ENCODE measurements around the gene SNX9.

Gene SNX9

DNA sequence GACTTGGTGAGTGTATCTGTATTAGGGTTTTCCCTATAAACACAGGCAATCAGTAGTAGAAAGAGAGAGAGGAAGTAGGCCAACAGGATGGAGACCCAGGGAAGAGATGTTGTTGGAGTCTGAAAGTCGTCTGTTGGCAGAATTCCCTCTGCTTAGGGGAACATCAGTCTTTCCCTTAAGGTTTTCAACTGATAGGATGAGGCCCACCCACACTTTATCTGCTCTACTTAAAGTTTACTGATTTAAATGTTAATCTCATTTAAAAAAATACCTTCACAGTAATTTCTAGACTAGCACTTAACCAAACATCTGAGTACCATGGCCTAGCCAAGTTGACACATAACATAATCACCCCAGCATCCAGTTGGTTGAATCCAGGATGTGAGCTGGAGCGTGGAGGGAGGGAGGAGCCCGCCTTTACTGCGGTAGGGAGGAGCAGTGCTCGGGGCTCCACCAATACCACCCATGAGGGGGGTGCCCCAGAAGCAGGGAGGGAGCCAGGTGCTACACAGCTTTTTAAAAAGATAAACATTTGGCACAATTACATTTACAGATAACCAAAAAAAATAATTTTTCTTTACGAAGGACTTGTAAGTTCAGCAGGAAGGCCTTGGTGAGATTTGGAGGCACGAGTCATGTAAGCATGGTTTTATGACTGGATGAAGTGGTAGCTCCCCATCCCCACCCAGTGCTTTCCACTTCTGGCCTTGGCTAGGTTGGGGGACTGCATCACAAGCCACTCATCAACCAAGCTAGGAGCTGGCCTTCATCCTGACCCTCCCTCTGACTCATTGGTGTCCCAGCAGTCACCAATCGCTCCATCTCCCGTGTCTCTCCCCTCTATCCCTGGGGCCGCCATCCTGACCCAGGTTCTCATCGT is 18.4 kb upstream of the SNX9 start:
- DNase-seq (ENCODE audit: insufficient read length, low spot score) (no peak), FAIRE-seq (no peak)
- TF ChIP-seq, protein P1, sequence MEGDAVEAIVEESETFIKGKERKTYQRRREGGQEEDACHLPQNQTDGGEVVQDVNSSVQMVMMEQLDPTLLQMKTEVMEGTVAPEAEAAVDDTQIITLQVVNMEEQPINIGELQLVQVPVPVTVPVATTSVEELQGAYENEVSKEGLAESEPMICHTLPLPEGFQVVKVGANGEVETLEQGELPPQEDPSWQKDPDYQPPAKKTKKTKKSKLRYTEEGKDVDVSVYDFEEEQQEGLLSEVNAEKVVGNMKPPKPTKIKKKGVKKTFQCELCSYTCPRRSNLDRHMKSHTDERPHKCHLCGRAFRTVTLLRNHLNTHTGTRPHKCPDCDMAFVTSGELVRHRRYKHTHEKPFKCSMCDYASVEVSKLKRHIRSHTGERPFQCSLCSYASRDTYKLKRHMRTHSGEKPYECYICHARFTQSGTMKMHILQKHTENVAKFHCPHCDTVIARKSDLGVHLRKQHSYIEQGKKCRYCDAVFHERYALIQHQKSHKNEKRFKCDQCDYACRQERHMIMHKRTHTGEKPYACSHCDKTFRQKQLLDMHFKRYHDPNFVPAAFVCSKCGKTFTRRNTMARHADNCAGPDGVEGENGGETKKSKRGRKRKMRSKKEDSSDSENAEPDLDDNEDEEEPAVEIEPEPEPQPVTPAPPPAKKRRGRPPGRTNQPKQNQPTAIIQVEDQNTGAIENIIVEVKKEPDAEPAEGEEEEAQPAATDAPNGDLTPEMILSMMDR (IDR thresholded peaks at IDR 0.05; ENCODE audit: insufficient read depth, missing control alignments): no peak

DNA sequence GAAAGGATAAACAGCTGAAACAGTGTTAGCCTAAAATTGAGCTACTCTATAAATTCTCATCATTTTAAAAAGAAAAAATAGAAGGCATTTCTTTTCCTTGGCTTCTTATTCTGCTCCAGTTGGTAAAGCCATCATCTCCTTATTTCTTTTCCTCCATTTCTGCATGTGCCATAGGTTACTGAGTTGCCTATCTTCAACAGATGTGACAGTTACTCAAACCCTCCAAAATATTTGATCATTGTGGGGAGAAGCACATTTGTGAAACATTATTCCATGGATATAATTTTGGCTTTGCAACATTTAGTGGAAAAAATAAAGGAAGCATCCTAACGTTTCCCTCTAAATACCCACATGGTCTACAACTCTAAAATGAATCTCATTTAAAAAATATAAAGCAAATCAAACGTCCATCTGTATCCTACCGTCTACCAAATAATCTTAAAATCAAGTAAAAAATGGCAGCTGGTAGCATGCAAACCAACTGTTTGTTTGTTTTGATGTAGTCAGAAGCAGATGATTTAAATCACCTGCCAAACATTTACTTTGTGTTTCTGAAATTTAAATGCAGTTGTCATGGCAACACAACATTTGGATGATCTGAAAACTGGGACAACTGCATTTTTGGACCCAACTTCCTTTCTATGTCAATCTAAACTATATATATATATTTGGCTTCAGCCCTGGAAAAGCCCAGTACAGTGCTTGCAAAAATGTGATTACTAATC is 16.8 kb upstream of the SNX9 start:
- DNase-seq (ENCODE audit: insufficient read length, low spot score) (no peak), FAIRE-seq (no peak)
- TF ChIP-seq, protein P1 (IDR thresholded peaks at IDR 0.05; ENCODE audit: insufficient read depth, missing control alignments): no peak

GRCh38 chr6:157806856-157807215 is 16.2 kb upstream of the SNX9 start:
- FAIRE-seq (no peak), DNase-seq (ENCODE audit: insufficient read length, low spot score) (no peak)
- TF ChIP-seq, protein P1 (IDR thresholded peaks at IDR 0.05; ENCODE audit: insufficient read depth, missing control alignments): no peak

DNA sequence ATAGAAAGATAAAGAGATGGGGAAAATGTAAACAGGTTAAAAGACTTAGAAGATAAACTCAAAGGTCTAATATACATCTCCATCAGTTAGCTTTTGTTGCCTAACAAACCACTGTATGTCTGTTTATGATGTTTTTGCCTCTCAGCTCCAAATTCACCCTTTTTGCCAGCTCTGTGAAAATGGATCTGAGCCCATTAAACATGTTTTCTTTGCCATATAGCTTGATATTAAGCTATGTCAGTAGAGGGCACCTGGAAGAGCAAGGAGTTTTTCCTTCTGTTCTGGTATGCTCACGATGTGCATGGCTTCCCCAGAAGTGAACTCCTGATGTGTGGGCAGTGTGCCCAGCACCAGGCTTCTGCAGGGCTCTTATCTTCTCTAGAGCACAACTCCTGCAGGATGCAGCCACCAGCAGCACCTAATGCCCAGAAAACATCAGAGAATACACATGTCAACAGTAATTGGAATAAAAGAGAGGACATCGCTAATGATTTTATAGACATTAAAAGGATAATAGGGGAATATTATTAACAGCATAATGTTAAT is 14.6 kb upstream of the SNX9 start:
- FAIRE-seq: no peak
- TF ChIP-seq, protein P1 (IDR thresholded peaks at IDR 0.05; ENCODE audit: insufficient read depth, missing control alignments): no peak
- no peak for DNase-seq (ENCODE audit: insufficient read length, low spot score)

- no peak for DNase-seq (ENCODE audit: insufficient read length, low spot score)
- FAIRE-seq: no peak
- TF ChIP-seq, protein P1 (IDR thresholded peaks at IDR 0.05; ENCODE audit: insufficient read depth, missing control alignments): no peak
Observed at GRCh38 chr6:157809613-157810012, 13.4 kb upstream of the SNX9 start.

DNA sequence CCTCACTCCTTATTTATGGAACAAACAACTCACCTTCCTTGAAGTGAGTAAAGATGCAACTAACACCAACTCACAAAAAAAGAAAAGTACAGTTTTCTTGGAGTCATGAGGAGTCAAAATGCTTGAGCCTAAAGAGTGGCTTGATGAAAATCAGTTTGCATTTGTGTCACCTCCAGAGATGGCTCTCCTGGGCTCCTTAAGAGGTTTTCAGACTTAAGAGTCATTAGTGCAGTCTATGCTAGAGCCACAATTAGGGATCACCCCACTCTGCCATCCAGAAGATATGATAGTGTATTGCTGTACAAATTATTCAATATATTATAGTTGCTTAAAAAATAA is 11.9 kb upstream of the SNX9 start:
- TF ChIP-seq, protein P1 (IDR thresholded peaks at IDR 0.05; ENCODE audit: insufficient read depth, missing control alignments): no peak
- DNase-seq (ENCODE audit: insufficient read length, low spot score) (no peak), FAIRE-seq (no peak)
